Measurements from ENCODE around the gene SYNDIG1.

DNA sequence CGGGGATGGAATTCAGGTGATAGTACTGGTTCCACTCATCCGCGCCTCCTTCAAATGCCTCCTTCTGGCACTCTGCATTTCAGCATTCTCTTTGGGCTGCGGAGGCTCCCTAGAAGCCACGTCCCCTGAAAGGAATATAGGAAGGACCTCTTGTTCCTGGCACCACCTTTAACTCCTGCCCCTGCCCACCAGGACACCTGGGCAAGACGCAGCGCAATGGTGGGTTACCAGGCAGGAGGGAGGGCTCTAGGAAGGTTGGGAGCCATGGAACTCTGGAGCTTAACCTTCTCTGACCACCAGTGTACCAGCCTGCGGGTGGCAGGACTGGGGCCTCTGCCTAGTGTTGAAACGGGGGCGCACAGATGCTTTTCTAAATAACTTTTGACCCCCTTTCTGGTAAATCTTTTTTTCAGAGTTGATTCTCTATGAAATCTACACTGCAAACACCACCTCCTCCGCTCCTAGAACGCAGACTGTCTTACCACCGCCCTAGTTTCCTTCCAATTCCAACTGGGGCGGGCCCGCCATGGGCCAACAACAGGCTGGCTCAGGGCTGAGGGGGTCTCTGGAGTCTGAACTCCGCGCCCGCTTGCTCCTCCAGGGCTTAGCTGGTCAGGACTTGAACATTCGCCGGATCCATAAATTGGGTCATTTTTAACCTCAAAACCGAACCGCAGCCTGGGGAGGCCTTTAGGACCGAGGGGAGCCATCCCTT is 871 bp upstream of the SYNDIG1 start:
- TF ChIP-seq, protein P1, sequence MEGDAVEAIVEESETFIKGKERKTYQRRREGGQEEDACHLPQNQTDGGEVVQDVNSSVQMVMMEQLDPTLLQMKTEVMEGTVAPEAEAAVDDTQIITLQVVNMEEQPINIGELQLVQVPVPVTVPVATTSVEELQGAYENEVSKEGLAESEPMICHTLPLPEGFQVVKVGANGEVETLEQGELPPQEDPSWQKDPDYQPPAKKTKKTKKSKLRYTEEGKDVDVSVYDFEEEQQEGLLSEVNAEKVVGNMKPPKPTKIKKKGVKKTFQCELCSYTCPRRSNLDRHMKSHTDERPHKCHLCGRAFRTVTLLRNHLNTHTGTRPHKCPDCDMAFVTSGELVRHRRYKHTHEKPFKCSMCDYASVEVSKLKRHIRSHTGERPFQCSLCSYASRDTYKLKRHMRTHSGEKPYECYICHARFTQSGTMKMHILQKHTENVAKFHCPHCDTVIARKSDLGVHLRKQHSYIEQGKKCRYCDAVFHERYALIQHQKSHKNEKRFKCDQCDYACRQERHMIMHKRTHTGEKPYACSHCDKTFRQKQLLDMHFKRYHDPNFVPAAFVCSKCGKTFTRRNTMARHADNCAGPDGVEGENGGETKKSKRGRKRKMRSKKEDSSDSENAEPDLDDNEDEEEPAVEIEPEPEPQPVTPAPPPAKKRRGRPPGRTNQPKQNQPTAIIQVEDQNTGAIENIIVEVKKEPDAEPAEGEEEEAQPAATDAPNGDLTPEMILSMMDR (IDR thresholded peaks at IDR 0.05; ENCODE audit: poor library complexity, severe bottlenecking), result no peak
- no peak for TF ChIP-seq EZH2 (IDR thresholded peaks at IDR 0.05; ENCODE audit: borderline replicate concordance, insufficient read depth, low read length, poor library complexity, severe bottlenecking)
- no peak for TF ChIP-seq EP300 (conservative IDR thresholded peaks at IDR 0.05; ENCODE audit: poor library complexity, severe bottlenecking)
- no peak for TF ChIP-seq TAF1 (IDR thresholded peaks at IDR 0.05; ENCODE audit: low read depth)
- TF ChIP-seq POLR2AphosphoS5 (IDR thresholded peaks at IDR 0.05), result no peak
- no peak for TF ChIP-seq SMC3 (conservative IDR thresholded peaks at IDR 0.05; ENCODE audit: poor library complexity)
- TF ChIP-seq MXI1 (conservative IDR thresholded peaks at IDR 0.05; ENCODE audit: poor library complexity, severe bottlenecking), result no peak
